ENCODE data around the gene TSPAN33. TPM values are rescaled to one million over a fixed set of nuclear protein-coding genes. Genes with fewer than 3 reads are reported as not detected.

Gene TSPAN33
- total RNA-seq, 1 experiment from 2014 or later, result 1.6 TPM

DNA sequence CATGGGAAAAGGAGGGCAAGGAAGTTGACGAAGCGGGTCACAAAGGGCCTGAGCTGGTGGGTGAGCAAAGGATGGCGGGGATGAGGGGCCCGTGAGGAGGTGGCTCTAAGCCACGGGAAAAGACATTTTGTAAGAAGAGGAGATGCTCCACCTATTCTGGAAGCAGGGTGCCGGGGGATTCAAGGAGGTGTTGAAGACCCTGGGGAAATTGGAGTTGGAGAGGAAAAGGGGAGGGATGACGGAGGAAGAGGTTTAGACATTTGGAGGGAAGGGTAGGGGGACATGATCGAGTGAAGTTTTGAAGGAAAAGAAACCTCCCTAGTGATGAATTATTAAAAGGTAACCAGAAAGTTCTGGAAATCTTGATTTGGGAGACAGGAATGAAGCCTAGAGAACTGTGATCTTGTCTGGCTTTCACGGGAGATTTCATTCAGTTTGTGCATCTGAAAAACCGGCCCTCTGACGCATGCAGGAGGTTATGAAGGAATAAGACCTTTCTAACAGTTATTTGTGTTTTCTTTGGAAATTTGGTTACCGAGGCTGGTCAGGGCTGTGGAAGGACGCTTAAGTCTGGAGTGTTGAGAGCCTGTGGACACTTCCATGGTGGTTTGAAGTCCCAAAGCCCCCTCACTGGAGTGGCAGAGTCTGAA is 45.3 kb downstream of the TSPAN33 start:
- Histone ChIP-seq H3K4me1 (ENCODE audit: insufficient read depth, low read length, poor library complexity, severe bottlenecking) (peaks cover 11% of the 10 kb centered on the region), H3K9me3 (ENCODE audit: low read depth, low read length, poor library complexity, severe bottlenecking) (no peaks in the 10 kb centered on the region), H3K27ac (ENCODE audit: low read depth, low read length, poor library complexity, severe bottlenecking) (peak overlapping the region; percentile 94), H3K36me3 (ENCODE audit: insufficient read depth, low read length, poor library complexity, severe bottlenecking) (no peaks in the 10 kb centered on the region), H3K4me3 (ENCODE audit: low read depth, low read length, poor library complexity, severe bottlenecking) (peak overlapping the region; percentile 83), H3K27me3 (replicated peaks; ENCODE audit: insufficient read depth, low read depth, low read length, poor library complexity) (no peaks in the 10 kb centered on the region)
- no peak for DNase-seq (ENCODE audit: low spot score)
- no peak for TF ChIP-seq EZH2 (IDR thresholded peaks at IDR 0.05; ENCODE audit: borderline replicate concordance, low read depth, low read length, poor library complexity, severe bottlenecking)
- TF ChIP-seq, protein P1, sequence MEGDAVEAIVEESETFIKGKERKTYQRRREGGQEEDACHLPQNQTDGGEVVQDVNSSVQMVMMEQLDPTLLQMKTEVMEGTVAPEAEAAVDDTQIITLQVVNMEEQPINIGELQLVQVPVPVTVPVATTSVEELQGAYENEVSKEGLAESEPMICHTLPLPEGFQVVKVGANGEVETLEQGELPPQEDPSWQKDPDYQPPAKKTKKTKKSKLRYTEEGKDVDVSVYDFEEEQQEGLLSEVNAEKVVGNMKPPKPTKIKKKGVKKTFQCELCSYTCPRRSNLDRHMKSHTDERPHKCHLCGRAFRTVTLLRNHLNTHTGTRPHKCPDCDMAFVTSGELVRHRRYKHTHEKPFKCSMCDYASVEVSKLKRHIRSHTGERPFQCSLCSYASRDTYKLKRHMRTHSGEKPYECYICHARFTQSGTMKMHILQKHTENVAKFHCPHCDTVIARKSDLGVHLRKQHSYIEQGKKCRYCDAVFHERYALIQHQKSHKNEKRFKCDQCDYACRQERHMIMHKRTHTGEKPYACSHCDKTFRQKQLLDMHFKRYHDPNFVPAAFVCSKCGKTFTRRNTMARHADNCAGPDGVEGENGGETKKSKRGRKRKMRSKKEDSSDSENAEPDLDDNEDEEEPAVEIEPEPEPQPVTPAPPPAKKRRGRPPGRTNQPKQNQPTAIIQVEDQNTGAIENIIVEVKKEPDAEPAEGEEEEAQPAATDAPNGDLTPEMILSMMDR (conservative IDR thresholded peaks at IDR 0.05; ENCODE audit: low read depth, low read length), result no peak
- POLR2A ChIA-PET (ENCODE audit: low non-redundant PET), result no interaction called here
- intact Hi-C loops (cut with micrococcal nuclease; ENCODE audit: unreplicated experiment), result no loop called here
- BruUV-seq (replicated peaks), result no TSS peak
- CTCF ChIA-PET, result no interaction called here

DNA sequence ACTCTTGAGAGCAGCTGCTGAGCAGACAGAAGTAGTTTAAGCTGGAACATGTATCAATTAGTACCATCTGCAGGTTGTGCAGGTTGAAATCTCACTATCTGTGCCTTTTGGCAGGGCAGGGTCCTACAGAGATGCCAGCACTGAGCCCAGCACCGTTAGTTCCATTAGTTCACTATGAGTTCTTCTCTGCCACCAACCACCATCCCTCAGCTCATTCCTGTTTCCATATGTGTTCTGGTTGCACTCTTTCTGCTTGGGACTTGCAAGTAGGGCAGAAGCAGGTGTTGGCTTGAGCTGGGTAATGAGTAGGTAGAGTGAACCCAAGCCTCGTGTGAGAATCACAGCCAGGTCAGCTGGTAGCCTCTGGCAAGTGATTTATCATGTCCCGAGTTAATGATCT is 46.8 kb downstream of the TSPAN33 start:
- H3K9me3 ChIP-seq (ENCODE audit: low read depth, low read length, poor library complexity, severe bottlenecking), result no peaks in the 10 kb centered on the region
- no peaks in the 10 kb centered on the region for H3K27me3 ChIP-seq (replicated peaks; ENCODE audit: insufficient read depth, low read depth, low read length, poor library complexity)
- CTCF ChIA-PET, result no interaction called here
- intact Hi-C loops (cut with micrococcal nuclease; ENCODE audit: unreplicated experiment), result no loop called here
- peaks cover 11% of the 10 kb centered on the region for H3K4me1 ChIP-seq (ENCODE audit: insufficient read depth, low read length, poor library complexity, severe bottlenecking)
- no peak for DNase-seq (ENCODE audit: low spot score)
- no TSS peak for BruUV-seq (replicated peaks)
- H3K27ac ChIP-seq (ENCODE audit: low read depth, low read length, poor library complexity, severe bottlenecking), result no peak overlapping the region
- TF ChIP-seq, protein P1 (conservative IDR thresholded peaks at IDR 0.05; ENCODE audit: low read depth, low read length), result no peak
- TF ChIP-seq EZH2 (IDR thresholded peaks at IDR 0.05; ENCODE audit: borderline replicate concordance, low read depth, low read length, poor library complexity, severe bottlenecking), result no peak
- H3K36me3 ChIP-seq (ENCODE audit: insufficient read depth, low read length, poor library complexity, severe bottlenecking), result no peaks in the 10 kb centered on the region
- no peak overlapping the region for H3K4me3 ChIP-seq (ENCODE audit: low read depth, low read length, poor library complexity, severe bottlenecking)
- POLR2A ChIA-PET (ENCODE audit: low non-redundant PET), result no interaction called here

DNA sequence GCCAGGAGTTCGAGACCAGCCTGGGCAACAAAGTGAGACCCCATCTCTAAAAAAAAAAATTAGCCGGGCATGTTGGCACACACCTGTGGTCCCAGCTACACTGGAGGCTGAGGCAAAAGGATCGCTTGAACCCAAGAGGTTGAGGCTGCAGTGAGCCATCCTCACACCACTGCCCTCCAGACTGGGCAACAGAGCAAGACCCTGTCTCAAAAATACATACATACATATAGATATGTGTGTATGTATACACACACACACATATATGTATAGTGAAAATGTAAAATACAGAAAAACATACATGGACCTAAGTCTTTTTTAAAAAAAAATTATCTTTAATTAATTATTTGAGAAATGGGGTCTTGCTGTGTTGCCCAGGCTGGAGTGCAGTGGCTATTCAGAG is 49.4 kb downstream of the TSPAN33 start:
- intact Hi-C loops (cut with micrococcal nuclease; ENCODE audit: unreplicated experiment), result no loop called here
- no peaks in the 10 kb centered on the region for H3K36me3 ChIP-seq (ENCODE audit: insufficient read depth, low read length, poor library complexity, severe bottlenecking)
- no peaks in the 10 kb centered on the region for H3K9me3 ChIP-seq (ENCODE audit: low read depth, low read length, poor library complexity, severe bottlenecking)
- H3K4me3 ChIP-seq (ENCODE audit: low read depth, low read length, poor library complexity, severe bottlenecking), result no peak overlapping the region
- DNase-seq (ENCODE audit: low spot score), result no peak
- TF ChIP-seq EZH2 (IDR thresholded peaks at IDR 0.05; ENCODE audit: borderline replicate concordance, low read depth, low read length, poor library complexity, severe bottlenecking), result no peak
- TF ChIP-seq, protein P1 (conservative IDR thresholded peaks at IDR 0.05; ENCODE audit: low read depth, low read length), result no peak
- H3K27me3 ChIP-seq (replicated peaks; ENCODE audit: insufficient read depth, low read depth, low read length, poor library complexity), result no peaks in the 10 kb centered on the region
- no TSS peak for BruUV-seq (replicated peaks)
- POLR2A ChIA-PET (ENCODE audit: low non-redundant PET), result no interaction called here
- no peak overlapping the region for H3K27ac ChIP-seq (ENCODE audit: low read depth, low read length, poor library complexity, severe bottlenecking)
- CTCF ChIA-PET, result no interaction called here
- H3K4me1 ChIP-seq (ENCODE audit: insufficient read depth, low read length, poor library complexity, severe bottlenecking), result peaks cover 11% of the 10 kb centered on the region
